ENCODE results near the gene CLPTM1L. TPM values are rescaled to one million over a fixed set of nuclear protein-coding genes. Genes with fewer than 3 reads are reported as not detected.
"Not testable (repeated sequence)": the region's sequence is repeated elsewhere in the genome, so short reads cannot be mapped to it uniquely, and the experiment has no call there.

CLPTM1L gene
- total and polyA plus RNA-seq, 7 donors: 33.1 to 90.5 (median 52.5) TPM

- H3K36me3 ChIP-seq: no peaks in the 10 kb centered on the region
- intact Hi-C loops (cut with DNase I): no loop called here
- no peak overlapping the region for H3K27ac ChIP-seq
- DNase-seq: no peak
- no peaks in the 10 kb centered on the region for H3K9me3 ChIP-seq
- no peaks in the 10 kb centered on the region for H3K4me1 ChIP-seq
- no peak overlapping the region for H3K4me3 ChIP-seq
- WGBS, 2 donors: 95 to 97% methylated on average over 13 of the region's 13 CpGs
- H3K27me3 ChIP-seq: peaks cover 0 to 5% (median 0%) of the 10 kb centered on the region in 3 donors
- TF ChIP-seq EP300 (IDR thresholded peaks at IDR 0.05) (no peak), POLR2AphosphoS5 (IDR thresholded peaks at IDR 0.05) (no peak), CTCF (IDR thresholded peaks at IDR 0.05) (no peak), POLR2A (IDR thresholded peaks at IDR 0.05) (no peak)
Measured at GRCh38 chr5:1278216-1278615, 66.7 kb downstream of the CLPTM1L start.

DNA sequence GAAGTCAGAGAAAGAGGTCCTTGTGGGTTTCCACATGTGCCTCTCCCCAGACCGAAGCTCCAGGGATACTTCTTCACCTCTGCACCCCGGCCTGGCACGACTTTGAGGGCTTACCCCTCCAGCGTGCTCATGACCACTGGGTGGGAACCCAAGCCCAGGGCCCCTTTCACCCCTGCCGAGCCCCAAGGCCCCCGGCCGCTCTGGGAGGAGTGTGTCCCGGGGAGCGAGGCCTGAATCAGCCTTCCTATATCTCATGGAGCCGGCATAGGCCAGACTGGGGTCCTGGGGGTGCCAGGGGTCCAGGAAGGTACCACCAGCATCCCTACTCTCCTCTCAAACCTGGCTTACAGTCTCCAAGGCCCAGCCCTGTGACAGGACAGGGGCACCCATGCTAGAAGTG is 67.1 kb downstream of the CLPTM1L start:
- Histone ChIP-seq H3K4me3 (no peak overlapping the region), H3K9me3 (no peaks in the 10 kb centered on the region), H3K36me3 (no peaks in the 10 kb centered on the region), H3K27ac (no peak overlapping the region), H3K4me1 (no peaks in the 10 kb centered on the region), H3K27me3 (peaks cover 0 to 5% (median 0%) of the 10 kb centered on the region in 3 donors)
- WGBS, 2 donors: 95% methylated on average over 10 of the region's 10 CpGs
- intact Hi-C loops (cut with DNase I): no loop called here
- no peak for TF ChIP-seq POLR2A (IDR thresholded peaks at IDR 0.05)
- TF ChIP-seq EP300 (IDR thresholded peaks at IDR 0.05): no peak
- no peak for TF ChIP-seq CTCF (IDR thresholded peaks at IDR 0.05)
- TF ChIP-seq POLR2AphosphoS5 (IDR thresholded peaks at IDR 0.05): no peak
- no peak for DNase-seq

DNA sequence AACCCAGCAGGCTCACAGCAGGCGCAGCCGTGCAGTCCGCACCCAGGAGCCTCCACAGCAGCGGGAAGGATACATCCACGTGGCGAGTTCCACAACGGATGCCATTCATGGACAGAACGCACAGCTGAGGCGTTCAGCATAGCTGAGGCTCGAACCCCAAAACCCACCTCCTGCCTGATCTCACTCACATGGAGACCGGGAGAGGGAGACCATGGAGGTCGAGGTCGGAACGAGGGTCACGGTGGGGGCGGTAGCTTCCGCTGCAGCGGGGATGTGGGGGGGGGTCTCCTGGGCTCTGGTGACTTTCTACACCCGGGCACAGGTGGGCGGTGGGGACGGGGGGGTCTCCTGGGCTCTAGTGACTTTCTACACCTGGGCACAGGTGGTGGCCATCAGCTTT is 67.6 kb downstream of the CLPTM1L start:
- no peaks in the 10 kb centered on the region for H3K4me1 ChIP-seq
- H3K36me3 ChIP-seq: no peaks in the 10 kb centered on the region
- no peaks in the 10 kb centered on the region for H3K9me3 ChIP-seq
- TF ChIP-seq POLR2AphosphoS5 (IDR thresholded peaks at IDR 0.05): no peak
- TF ChIP-seq POLR2A (IDR thresholded peaks at IDR 0.05): no peak
- TF ChIP-seq CTCF (IDR thresholded peaks at IDR 0.05): no peak
- TF ChIP-seq EP300 (IDR thresholded peaks at IDR 0.05): no peak
- H3K27me3 ChIP-seq: peaks cover 0 to 5% (median 0%) of the 10 kb centered on the region in 3 donors
- H3K4me3 ChIP-seq: no peak overlapping the region
- H3K27ac ChIP-seq: no peak overlapping the region
- intact Hi-C loops (cut with DNase I): no loop called here
- DNase-seq: no peak
- 93 to 95% methylated on average over 21 of the region's 21 CpGs for WGBS, 2 donors

- peaks cover 0 to 5% (median 0%) of the 10 kb centered on the region in 3 donors for H3K27me3 ChIP-seq
- intact Hi-C loops (cut with DNase I): no loop called here
- no peaks in the 10 kb centered on the region for H3K9me3 ChIP-seq
- no peak for TF ChIP-seq POLR2AphosphoS5 (IDR thresholded peaks at IDR 0.05)
- no peaks in the 10 kb centered on the region for H3K4me1 ChIP-seq
- H3K36me3 ChIP-seq: no peaks in the 10 kb centered on the region
- H3K27ac ChIP-seq: no peak overlapping the region
- H3K4me3 ChIP-seq: no peak overlapping the region
- DNase-seq: no peak
- 90 to 93% methylated on average over 20 of the region's 20 CpGs for WGBS, 2 donors
Measured at GRCh38 chr5:1276930-1277329, 68.0 kb downstream of the CLPTM1L start.

DNA sequence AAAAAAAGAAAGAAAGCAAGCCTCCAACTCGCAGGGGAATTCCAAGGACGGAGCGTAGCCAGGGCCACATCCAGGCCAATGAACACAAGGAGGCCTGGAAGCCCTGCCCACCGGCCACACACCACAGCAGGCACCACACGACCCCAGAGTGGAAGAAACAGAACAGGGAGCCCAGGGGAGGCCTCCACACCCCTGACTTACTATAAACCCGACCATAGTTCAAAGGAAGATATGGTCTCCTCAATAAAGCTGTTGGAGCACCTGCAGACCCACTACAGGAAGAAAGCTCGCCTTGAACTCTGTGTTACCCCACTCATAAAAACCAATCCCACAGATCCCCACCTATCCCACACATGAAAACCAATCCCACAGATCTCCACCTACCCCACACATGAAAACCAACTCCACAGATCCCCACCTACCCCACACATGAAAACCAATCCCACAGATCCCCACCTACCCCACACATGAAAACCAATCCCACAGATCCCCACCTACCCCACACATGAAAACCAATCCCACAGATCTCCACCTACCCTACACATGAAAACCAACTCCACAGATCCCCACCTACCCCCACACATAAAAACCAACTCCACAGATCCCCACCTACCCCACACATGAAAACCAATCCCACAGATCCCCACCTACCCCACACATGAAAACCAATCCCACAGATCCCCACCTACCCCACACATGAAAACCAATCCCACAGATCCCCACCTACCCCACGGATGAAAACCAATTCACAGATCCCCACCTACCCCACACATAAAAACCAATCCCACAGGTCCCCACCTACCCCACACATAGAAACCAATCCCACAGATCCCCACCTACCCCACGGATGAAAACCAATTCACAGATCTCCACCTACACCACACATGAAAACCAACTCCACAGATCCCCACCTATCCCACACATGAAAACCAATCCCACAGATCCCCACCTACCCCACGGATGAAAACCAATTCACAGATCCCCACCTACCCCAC is 69.2 kb downstream of the CLPTM1L start:
- H3K27ac ChIP-seq; H3K27me3 ChIP-seq; H3K9me3 ChIP-seq; H3K36me3 ChIP-seq; H3K4me1 ChIP-seq; DNase-seq; intact Hi-C loops (cut with DNase I); H3K4me3 ChIP-seq: not testable (repeated sequence)
- WGBS, 2 donors: 71 to 81% methylated on average over 10 of the region's 10 CpGs

Data from sigmoid colon (tissue), 7 donors.